Amniotic epithelial cell (primary cell): ENCODE results near the gene RTN4.

Experiments
- DNase-seq: peaks from one replicate; pipeline ENCODE4 v3.0.0-alpha.2; 2010; ENCODE audit warnings: low read depth

RTN4 gene

DNA sequence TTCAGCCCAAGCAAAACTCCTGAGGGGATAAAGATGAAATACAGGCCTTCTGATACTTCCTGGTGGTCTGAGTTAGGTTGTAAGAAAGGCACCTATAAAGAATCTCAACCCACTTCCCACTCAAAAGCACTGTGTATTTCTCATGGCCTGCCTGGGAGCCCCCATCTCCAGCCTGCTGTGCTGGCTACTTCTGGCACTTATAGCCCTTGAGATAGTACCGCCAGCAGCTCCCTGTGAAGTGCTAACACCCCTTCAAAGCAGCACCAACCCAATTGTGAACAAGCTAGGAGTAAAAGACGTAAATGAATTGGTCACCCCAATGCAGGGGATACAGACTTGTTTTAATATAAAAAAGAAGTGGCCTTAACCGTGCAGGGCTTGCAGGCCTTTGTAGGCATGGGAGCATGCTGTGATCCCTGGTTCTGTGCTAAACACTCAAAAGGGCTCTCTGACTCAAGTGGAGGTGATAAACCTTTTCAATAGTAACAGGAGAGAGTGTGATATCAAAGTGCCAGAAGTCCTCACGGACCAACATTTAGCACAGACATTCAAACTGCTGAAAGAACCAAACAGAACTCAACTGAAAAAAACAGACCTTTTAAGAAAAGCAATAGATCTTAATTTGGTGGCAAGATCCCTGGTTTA is 80.8 kb downstream of the RTN4 start:
- DNase-seq: no peak

DNA sequence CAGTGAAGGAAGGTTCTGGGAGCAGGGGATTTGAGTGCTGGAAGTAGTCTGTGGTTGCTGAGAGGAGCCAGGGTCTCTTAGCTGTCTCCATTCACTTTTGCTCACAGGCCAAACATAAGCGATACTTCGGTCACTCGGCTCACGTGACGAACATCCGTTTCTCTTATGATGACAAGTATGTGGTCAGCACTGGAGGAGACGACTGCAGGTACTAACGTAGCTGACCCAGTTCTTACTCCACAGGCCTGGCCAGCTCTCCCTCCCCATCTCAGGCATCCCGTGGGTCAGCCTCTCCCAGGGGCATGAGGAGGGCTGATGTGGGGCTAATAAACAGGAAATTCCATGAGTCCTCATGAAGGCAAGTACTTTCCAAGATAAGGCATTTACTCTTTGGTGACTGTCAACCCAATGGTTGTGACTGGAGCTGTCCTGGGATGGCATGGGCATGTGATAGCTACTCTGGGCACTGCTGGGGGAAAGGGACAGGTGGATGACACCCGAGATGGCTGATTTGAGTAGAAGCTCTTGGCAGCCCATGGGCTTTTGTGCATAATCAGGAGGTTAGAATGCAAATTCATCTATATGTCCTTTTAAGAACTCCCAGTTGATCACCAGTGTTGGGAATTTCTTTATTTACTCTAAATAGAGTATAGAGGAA is 81.6 kb downstream of the RTN4 start:
- DNase-seq: no peak

DNA sequence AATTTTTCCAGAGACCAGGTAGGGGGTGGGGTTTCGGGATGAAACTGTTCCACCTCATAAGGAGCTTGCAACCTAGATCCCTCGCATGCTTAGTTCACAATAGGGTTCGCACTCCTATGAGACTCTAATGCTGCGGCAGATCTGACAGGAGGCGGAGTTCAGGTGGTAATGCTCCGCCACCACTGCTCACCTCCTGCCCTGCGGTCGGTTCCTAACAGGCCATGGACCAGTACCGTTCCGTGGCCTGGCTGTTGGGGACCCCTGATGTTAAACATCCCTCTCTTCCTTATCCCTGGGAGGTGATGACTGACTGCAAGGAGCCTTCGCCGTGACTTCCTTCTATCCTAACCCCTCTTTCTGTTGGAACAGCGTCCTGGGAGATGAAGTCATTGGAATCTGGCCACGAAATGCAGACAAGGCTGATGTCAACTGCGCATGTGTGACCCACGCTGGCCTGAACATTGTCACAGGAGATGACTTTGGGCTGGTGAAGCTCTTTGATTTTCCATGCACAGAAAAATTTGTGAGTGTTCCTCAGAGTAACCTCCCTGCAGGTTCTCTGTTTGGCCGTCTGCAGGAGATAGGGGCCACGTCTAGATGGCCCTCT is 82.4 kb downstream of the RTN4 start:
- DNase-seq: no peak

DNA sequence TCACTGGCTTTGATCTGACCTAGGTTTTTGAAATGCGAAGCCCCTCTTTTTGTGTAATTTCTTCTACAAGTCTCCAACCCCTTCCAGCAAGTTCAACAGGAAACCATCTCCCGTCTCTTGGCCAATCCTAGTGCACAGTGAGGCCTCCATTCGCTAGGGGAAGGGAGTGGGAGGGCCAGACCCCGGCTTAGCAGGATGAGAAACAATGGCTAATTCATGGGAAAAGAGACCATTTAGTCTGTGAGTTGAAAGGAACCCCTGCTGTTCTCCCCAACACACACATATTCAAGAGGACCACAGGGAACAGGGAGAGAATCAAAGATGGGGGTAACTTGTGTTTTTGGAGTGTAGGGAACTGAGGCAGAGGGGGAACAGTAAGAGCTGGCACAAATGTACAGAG is 83.0 kb downstream of the RTN4 start:
- no peak for DNase-seq

DNA sequence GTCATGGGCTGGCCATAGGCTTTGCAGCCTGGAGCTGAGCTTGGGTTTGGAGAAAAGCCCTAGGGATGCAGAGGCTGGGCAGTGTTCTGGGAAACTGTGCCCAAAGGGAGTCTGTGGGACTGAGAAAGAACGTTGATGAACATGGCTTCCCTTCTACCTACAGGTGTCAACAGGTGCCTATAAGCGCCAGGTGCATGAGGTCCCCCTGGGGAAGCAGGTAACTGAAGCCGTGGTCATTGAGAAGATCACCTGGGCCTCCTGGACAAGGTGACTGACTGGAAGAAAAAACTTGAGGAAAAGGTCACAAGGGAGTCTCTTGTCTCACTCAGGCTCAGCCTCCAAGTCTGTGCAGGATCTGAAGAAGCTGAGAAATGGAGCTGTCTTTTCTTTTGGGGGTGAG is 83.4 kb downstream of the RTN4 start:
- no peak for DNase-seq

DNA sequence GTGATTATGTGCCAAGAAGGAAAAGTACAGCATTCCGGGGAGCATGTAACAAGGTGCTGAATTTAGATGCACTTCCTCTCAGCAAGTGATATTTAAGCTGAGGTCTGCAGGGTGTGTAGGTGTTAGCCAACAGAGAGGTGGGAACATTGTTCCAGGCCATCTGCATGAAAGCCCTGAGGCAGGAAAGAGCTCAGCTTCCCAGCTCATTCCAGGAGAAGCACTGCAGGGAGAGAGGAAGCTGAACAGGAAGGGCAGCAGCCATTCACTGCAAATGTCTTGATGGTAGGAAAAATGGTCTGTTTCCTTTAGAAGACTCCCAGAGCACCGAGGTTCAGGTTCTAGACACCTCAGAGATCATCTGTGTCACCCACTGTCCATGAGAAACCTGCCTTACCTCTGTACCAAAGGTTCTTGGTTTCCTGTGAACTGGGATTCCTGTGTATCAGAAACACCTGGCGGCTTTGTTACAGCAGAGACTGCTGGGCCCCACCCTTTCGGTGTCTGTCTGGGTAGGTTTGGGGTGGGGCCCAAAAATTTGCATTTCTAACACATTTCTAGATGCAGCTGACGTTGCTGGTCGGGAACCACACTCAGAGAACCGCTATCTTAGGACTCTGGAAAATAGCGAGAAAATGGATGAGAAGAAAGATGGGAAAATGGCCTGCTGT is 84.0 kb downstream of the RTN4 start:
- no peak for DNase-seq

DNA sequence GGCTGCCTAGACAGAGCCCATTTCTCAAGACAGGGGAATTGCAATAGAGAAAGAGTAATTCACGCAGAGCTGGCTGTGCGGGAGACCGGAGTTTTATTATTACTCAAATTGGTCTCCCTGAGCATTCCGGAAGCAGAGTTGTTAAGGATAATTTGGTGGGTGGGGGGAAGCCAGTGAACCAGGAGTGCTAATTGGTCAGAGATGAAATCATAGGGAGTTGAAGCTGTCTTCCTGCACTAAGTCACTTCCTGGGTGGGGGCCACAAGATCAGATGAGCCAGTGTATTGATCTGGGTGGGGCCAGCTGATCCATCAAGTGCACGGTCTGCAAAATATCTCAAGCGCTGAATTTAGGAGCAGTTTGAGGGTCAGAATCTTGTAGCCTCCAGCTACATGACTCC is 84.8 kb downstream of the RTN4 start:
- DNase-seq: no peak

DNA sequence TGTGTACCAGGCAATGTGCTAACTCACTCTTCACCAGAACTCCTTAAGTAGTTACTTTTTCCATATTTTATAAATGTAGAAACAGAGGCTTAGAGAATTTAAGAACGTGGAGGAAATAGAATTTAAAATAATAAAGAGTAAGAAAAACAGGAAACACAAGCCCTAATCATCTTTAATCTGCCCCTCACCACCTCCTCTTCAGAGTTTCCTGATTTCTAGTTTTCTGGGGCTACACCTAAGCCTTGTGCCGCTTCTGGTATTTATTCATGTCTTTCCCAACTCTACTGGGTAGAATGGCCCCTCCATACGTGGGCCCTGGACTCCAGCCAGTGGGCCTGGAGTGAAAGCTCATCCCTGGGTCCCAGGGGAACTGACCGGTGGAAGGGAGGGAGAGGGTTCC is 85.4 kb downstream of the RTN4 start:
- no peak for DNase-seq

DNA sequence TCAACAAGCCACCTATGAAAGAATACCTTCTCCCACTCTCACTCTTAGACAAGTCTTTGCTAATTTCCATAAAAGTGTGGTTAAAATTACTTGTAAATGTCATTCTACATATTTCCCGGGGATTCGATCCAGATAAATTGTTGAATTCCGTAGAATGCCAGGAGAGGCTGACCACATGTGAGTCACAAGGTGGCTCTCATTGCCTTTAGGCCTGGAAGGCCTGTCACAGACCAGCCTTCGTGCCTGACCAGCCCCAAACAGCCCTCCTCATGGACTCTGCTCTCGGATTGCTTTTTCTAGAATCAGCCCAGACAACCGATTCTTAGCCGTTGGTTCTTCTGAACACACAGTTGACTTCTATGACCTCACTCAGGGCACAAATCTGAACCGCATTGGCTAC is 86.0 kb downstream of the RTN4 start:
- DNase-seq: peak; percentile 34

DNA sequence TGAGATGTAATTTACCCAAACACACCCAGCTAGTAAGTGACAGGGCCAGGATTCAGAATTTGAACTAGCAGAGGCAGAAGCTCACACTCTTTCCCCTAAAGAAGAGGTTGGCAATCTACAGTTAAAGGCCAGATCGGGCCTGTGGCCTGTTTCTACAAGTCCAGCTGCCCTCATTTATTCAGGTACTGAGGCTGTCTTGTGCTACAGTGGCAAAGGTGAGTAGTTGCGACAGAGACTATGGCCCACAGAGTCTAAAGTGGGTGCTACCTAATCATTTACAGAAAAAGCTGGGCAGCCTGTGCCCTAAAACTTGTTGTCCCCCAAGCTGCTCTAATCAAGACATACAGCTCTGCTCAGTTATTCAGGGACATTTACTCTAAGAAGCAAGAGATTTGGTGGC is 86.8 kb downstream of the RTN4 start:
- no peak for DNase-seq

DNA sequence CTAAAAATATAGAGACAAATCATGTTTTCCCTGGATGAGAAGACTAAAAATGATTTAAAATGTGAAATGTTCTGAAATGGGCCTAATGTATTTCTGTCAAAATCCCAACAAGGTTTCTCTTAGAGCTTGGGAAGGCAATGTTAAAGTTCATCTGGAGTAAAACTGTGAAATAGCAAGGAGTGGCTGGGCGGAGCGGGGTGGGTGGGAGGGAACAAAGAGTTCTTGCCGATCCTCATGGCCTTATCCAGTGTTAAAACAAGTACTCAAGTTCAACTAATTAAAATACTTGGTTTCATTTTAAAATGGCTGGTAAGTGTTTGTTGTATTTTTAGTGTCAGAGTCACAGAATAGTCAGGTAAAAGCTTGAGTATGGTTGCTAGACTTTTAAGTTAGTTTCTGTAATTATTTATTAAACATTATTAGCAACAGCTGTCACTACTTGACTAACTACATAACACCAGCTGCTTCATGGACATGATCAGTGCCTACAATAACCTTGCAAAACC is 87.3 kb downstream of the RTN4 start:
- no peak for DNase-seq

DNA sequence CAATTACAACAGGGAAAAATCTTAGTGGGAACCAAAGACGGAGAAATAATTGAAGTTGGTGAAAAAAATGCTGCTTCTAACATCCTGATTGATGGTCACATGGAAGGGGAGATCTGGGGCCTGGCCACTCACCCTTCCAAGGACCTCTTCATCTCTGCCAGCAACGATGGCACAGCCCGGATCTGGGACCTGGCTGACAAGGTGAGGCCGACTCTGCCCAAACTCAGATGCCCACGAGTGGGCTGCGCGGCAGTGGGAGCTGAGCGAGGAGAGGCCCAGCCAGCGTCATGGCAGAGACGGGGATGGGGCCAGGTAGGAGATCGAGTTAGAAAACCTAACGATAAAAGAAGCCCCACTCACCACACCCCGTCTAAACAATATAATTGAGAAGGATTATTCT is 87.7 kb downstream of the RTN4 start:
- no peak for DNase-seq

DNA sequence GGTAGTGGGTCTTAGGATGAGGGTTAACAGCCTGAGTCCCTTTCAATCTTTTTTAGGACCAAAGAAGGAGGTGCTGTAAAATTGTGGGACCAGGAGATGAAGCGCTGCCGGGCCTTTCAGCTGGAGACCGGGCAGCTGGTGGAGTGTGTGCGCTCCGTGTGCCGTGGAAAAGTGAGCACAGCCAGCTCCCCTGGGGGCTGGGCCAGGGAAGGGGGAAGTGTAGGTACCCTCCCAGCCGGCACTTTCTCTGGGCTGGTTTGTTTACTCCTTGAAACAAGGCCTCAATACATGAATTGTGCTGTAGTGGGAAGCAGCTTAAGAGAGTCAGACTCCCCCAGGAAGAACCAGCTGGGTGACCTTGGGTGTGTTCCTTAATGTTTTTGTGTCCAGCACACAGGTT is 90.1 kb downstream of the RTN4 start:
- no peak for DNase-seq

DNA sequence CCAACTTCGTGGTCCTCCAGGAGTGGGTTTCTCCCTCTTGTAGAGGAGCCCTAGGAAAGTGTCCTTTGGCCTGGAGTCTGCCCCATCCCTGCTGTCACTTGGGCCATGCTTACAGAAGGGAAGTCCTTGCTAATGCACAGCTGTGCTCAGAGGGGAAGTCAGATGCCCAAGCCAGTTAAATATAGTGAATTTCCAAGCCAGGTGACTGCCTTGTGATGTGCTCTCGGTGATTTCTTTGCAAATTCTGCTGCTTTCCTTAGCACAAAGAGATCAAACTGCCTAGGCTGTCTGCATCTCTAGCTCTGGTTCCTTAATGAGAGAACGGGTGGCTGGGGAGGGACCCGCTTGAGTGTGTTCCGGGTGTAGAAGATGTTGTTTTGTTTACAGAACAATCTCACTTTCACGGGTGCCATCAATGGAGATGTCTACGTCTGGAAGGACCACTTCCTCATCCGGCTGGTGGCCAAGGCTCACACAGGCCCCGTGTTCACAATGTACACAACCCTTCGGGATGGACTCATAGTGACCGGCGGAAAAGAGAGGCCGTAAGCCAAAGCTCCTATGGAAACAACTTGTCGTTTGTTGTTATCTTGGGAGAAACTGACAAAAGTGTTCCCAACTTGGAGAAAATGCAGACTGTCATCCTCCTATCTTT is 91.4 kb downstream of the RTN4 start:
- DNase-seq: no peak

DNA sequence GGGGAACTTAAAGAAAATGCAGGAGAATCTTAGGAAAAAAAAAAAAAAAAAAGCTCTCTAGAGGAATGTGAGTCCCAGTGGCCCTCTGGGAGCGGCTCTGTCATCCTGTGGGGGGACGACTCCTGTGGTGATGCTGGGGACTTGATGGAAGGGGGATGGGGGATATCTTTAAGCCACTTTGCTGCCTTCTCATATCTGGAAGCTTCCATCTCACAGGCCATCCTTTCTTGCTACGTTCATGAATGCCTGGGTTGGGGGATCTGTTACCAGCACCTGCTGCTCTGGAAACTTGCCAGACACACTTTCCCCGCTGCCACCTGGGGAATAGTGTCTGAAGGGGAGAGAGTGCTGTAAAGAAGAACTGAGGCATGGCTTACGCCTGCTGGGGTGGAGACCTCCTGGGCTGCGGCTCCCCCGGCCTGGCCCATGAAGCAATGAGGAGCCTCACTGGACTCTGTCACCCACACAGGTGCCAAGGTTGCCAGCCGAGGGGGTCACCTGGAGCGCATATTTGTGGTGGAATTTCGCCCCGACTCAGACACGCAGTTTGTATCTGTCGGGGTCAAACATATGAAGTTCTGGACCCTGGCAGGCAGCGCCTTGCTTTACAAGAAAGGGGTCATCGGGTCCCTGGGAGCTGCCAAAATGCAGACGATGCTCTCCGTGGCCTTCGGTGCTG is 92.8 kb downstream of the RTN4 start:
- no peak for DNase-seq

DNA sequence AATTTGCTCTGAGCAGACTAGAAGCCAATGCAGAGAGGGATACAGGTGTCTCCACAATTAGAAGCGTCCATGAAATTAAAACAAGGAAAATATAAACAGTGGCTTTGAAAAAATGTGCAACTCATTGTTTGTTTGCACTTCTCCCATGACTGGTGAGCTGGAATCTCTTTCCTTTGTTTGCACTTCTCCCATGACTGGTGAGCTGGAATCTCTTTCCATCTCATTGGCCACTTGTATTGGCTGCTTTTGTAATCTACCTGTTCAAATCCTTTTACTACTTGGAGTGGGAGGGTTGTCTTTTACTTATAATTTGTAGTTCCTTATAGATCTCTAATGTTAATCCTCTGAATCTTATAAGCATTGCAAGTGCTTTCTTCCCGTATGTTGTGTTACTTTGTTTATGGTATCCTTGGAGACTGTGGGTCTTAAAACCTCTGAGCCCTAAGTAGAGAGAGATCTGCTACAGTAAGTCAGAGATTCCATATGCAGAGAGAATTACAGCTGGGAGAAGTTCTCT is 94.1 kb downstream of the RTN4 start:
- peak; percentile 34 for DNase-seq

DNA sequence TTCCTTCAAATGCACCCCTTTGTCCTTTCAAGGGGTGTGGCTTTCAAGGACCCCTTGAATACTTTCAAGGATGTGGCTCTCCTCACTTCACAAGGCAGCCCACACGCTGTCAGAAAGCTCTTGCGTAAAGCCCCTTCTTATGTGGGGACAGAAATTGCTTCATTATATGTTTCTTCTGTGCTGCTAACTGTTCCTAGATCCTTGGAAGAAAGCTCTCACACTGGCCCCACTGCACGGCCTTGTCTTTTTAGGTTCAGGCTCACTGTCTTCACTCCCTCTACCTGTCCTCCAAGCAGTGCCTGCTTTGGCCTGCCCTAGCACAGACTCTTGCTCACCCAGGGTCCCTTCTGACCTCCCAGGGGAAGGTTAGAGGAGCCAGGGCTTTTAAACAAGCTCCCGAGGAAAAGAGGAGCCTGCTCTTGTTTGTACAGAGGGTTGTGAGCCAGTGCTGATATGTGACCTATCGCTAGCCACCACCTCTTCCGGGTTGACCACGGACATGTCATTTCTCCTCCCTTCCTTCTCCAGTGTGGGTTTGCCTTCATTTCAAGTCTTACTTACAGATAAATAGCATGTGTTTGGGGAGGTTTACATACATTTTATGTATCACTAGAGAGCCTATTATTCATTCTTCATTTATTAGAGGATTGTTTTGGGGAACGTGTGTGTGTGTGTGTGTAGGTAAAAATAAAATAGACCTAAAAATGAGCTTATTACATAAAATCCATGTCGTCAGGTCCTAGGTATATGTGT is 94.7 kb downstream of the RTN4 start:
- DNase-seq: peak; percentile 16

DNA sequence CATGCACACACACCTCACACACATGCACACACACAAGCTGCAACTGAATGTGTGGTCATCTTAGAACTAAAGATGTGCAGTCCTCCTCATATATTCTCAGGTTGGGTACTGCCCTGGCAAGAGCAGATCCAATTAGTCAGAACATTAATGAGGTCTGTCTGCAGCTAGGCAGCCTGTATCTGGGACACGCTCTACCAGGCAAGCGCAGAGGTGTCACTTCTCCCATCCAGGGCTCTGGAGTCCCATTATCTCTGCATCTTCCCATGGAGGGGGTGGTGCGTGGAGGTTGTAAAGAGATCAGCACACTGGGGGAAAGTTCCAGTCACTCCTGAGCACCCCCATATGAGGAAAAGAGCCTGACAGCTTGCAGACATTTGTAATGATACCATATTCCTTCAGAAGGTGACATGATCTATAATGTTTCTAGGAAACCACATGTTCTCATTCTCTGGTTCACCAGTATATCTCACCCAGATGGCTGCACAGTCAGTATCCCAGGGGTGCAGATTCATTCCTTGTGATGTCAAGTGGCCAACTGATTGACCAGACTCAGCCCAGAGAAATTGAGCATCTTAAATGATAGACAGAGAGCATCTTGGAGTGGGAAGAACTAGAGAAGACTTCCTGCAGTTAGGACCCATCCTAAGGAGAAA is 95.4 kb downstream of the RTN4 start:
- no peak for DNase-seq

DNA sequence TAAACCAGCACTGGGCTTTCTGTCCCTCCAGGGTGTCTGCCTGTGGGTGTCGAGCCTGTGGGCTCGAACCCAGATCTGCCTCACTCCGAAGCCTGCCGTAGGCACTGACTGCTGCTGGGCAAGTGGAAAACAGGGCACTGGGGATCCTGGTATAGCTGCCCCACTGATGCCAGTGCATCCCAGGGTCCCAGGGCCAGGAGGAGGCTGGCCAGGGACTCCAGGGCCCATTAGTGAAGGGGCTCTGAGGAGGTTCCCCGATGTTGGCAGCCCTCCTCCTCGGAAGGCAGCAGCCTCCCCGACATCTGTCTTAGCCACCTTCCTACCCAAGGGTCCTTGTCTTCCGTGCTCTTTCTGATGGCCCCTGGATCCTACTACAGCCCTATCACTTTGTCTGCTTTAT is 96.1 kb downstream of the RTN4 start:
- no peak for DNase-seq

DNA sequence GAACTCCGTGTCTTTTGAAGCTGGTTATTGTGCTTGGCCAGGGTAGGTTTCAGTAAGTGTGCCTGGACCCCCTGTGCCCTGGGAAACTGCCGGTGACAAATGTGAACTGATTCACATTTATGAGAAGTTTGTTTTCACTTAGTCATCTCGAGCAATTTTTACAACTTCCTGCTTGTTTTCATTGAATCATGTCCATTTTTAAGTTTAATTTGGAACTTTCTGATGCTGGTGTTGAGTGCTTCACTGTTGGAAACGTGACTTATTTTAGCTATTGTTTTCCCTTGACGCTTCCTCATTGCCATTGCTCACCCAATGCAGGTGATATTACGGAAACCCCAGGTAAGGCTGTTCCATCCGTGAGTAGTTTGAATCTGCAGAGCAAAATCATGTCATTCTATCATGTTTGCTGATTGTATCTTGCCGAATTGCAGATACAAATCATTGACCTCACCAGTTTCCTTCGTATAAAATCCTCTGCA is 97.2 kb downstream of the RTN4 start:
- no peak for DNase-seq
